ENCODE data around the gene BCHE.

The BCHE gene

DNA sequence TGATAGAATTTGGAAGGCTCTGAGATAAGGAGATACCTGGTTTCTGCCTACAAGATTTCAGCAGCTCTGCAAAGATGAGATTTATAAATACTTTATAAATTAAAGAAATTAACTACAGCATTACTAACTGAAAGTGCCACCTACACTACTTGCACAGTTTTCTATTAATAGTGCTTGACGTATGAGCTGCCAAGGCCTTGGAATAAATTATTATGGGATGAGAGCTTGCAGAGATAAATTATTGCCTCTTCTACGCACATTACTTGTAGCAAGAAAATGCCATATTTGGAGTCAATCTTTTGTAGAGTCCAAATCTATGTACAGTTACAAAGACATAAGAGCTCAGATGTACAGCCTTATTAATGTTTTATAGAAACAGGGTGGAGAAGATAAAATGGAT is 89.1 kb downstream of the BCHE start:
- no peaks in the 10 kb centered on the region for H3K36me3 ChIP-seq (ENCODE audit: control insufficient read depth, insufficient read depth, low read length)

DNA sequence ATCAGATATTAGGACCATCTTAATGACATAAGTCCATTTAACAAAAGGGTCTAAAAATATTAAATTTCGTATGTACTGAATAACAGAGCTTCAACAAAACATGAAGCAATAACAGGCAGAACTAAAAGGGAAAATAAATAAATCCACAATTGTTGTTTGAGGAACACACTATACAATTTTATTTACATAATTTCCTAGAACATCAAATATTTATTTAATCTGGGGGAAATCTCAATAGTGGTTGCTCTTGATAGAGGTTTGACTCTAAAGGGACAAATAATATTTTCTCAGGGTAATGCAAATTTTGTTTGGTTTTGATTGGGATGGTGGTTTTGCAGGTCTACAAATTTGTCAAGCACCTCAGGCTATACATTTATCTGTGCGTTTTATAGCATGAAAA is 90.3 kb downstream of the BCHE start:
- H3K4me3 ChIP-seq (replicated peaks; ENCODE audit: low read depth, low read length), result no peak overlapping the region
- no peaks in the 10 kb centered on the region for H3K27me3 ChIP-seq (replicated peaks; ENCODE audit: control insufficient read depth, insufficient read depth, low read length)
- DNase-seq (ENCODE audit: extremely low read depth, insufficient read length), result no peak
- no peaks in the 10 kb centered on the region for H3K36me3 ChIP-seq (ENCODE audit: control insufficient read depth, insufficient read depth, low read length)
- TF ChIP-seq, protein P1, sequence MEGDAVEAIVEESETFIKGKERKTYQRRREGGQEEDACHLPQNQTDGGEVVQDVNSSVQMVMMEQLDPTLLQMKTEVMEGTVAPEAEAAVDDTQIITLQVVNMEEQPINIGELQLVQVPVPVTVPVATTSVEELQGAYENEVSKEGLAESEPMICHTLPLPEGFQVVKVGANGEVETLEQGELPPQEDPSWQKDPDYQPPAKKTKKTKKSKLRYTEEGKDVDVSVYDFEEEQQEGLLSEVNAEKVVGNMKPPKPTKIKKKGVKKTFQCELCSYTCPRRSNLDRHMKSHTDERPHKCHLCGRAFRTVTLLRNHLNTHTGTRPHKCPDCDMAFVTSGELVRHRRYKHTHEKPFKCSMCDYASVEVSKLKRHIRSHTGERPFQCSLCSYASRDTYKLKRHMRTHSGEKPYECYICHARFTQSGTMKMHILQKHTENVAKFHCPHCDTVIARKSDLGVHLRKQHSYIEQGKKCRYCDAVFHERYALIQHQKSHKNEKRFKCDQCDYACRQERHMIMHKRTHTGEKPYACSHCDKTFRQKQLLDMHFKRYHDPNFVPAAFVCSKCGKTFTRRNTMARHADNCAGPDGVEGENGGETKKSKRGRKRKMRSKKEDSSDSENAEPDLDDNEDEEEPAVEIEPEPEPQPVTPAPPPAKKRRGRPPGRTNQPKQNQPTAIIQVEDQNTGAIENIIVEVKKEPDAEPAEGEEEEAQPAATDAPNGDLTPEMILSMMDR (IDR thresholded peaks at IDR 0.05; ENCODE audit: insufficient read depth, low read length, poor library complexity, severe bottlenecking), result no peak

More for the DNA sequence above, 89.1 kb downstream of the BCHE start:
- H3K27me3 ChIP-seq (replicated peaks; ENCODE audit: control insufficient read depth, insufficient read depth, low read length), result no peaks in the 10 kb centered on the region
- TF ChIP-seq, protein P1 (IDR thresholded peaks at IDR 0.05; ENCODE audit: insufficient read depth, low read length, poor library complexity, severe bottlenecking), result no peak
- no peak for DNase-seq (ENCODE audit: extremely low read depth, insufficient read length)
- no peak overlapping the region for H3K4me3 ChIP-seq (replicated peaks; ENCODE audit: low read depth, low read length)

- Histone ChIP-seq H3K4me3 (replicated peaks; ENCODE audit: low read depth, low read length) (no peak overlapping the region), H3K27me3 (replicated peaks; ENCODE audit: control insufficient read depth, insufficient read depth, low read length) (no peaks in the 10 kb centered on the region), H3K36me3 (ENCODE audit: control insufficient read depth, insufficient read depth, low read length) (no peaks in the 10 kb centered on the region)
- TF ChIP-seq, protein P1 (IDR thresholded peaks at IDR 0.05; ENCODE audit: insufficient read depth, low read length, poor library complexity, severe bottlenecking), result no peak
- DNase-seq (ENCODE audit: extremely low read depth, insufficient read length), result no peak
These were observed 93.2 kb downstream of the BCHE start for GRCh38 chr3:165744025-165744424.

DNA sequence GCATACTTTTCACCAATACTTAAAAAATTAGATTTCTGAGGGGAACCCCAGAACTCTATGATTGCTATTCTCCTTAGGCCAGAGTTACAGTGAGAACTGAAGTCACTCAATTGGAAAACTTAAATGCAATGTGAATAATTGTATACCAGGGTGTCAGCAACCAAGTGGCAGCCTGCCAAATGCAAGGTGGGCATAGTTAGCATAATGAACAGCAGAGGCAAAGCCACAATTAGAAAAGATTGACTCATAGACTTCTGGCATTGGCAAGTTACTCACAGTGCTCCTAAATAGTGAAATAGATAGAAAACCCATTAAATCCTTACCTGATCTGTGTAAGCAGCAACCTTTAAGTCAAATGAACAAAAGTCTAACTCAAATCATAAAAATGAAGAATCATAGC is 94.9 kb downstream of the BCHE start:
- H3K4me3 ChIP-seq (replicated peaks; ENCODE audit: low read depth, low read length), result no peak overlapping the region
- no peaks in the 10 kb centered on the region for H3K27me3 ChIP-seq (replicated peaks; ENCODE audit: control insufficient read depth, insufficient read depth, low read length)
- TF ChIP-seq, protein P1 (IDR thresholded peaks at IDR 0.05; ENCODE audit: insufficient read depth, low read length, poor library complexity, severe bottlenecking), result no peak
- no peaks in the 10 kb centered on the region for H3K36me3 ChIP-seq (ENCODE audit: control insufficient read depth, insufficient read depth, low read length)
- no peak for DNase-seq (ENCODE audit: extremely low read depth, insufficient read length)

DNA sequence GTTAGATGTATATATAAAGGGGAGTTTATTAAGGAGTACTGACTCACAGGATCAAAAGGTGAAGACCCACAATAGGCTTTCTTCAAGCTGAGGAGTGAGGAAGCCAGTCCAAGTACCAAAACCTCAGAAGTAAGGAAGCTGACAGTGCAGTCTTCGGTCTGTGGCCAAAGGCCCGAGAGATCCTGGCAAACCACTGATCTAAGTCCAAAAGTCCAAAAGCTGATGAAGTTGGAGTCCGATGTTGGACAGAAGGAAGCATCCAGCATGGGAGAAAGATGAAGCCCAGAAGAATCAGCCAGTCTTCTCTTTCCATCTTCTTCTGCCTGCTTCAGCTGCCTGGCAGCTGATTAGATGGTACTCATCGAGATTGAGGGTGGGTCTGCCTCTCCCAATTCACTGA is 107.5 kb downstream of the BCHE start:
- TF ChIP-seq, protein P1 (IDR thresholded peaks at IDR 0.05; ENCODE audit: insufficient read depth, low read length, poor library complexity, severe bottlenecking), result no peak
- H3K27me3 ChIP-seq (replicated peaks; ENCODE audit: control insufficient read depth, insufficient read depth, low read length), result no peaks in the 10 kb centered on the region
- H3K36me3 ChIP-seq (ENCODE audit: control insufficient read depth, insufficient read depth, low read length), result no peaks in the 10 kb centered on the region
- no peak for DNase-seq (ENCODE audit: extremely low read depth, insufficient read length)
- H3K4me3 ChIP-seq (replicated peaks; ENCODE audit: low read depth, low read length), result no peak overlapping the region

DNA sequence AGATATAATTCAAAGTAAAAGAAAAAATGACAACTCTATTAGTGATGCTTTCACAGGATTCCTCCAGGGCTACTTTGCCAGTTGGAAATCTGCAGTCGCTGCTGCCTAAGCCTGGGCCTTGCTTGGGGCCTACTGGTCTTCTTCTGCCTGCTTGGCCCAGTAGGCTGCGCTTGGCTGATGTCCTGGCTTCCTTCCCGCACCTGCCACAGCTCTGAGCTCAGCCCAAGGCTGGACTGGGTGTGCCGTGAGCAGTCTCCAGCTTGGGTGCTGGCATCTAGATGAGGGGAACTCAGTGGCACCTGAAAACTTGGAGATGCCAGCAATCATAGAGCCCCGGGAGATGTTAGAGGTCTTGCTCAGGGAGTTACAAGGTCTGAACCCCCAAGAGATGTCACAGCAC is 108.3 kb downstream of the BCHE start:
- no peak overlapping the region for H3K4me3 ChIP-seq (replicated peaks; ENCODE audit: low read depth, low read length)

More for the DNA sequence above, 108.3 kb downstream of the BCHE start:
- TF ChIP-seq, protein P1 (IDR thresholded peaks at IDR 0.05; ENCODE audit: insufficient read depth, low read length, poor library complexity, severe bottlenecking), result no peak
- DNase-seq (ENCODE audit: extremely low read depth, insufficient read length), result no peak
- Histone ChIP-seq H3K27me3 (replicated peaks; ENCODE audit: control insufficient read depth, insufficient read depth, low read length) (no peaks in the 10 kb centered on the region), H3K36me3 (ENCODE audit: control insufficient read depth, insufficient read depth, low read length) (no peaks in the 10 kb centered on the region)

All from GM06990 (cell line).